T-helper 2 cell treated with Interferon-gamma antibody and Interleukin-4, amounts not matched to agents 100 ng/mL and 5 ng/mL, for 36 hours (primary cell): ENCODE results near the gene CALML4. TPM values are rescaled to one million over a fixed set of nuclear protein-coding genes. Genes with fewer than 3 reads are reported as not detected.

Experiments used
- intact Hi-C: fragments of 100-400 bp; cut with micrococcal nuclease; formaldehyde crosslinking; loops from one replicate; pipeline ENCODE4 v1.15.1; 2023
- total RNA-seq: library from RNA; stranded (reverse); gene quantifications from 2 replicates; pipeline ENCODE4 v1.2.3, GENCODE V29; 2022

Gene CALML4
- total RNA-seq, 1 donor from 2014 or later: 15.4 TPM

- intact Hi-C loops: no loop called here
These were observed 56.1 kb downstream of the CALML4 start for GRCh38 chr15:68149059-68149458.

GRCh38 chr15:68148039-68148438 lies 57.1 kb downstream of the CALML4 start:
- intact Hi-C loops: no loop called here

- intact Hi-C loops: no loop called here
These were observed 59.4 kb downstream of the CALML4 start for GRCh38 chr15:68145706-68146105.

- intact Hi-C loops: no loop called here
These were observed 61.3 kb downstream of the CALML4 start for GRCh38 chr15:68143785-68144184.

- intact Hi-C loops: no loop called here
These were observed 62.0 kb downstream of the CALML4 start for GRCh38 chr15:68143129-68143528.

Other genes starting within 250 kb of the CALML4 start
- gene PIAS1, start 151.0 kb downstream of the CALML4 start, total RNA-seq: 40.1 and 42.9 TPM in 2 replicates
- gene CLN6, start 24.4 kb upstream of the CALML4 start, total RNA-seq: 80.1 and 80.4 TPM in 2 replicates
- gene FEM1B, start 72.4 kb upstream of the CALML4 start, total RNA-seq: 38.3 and 50.0 TPM in 2 replicates
- 0.64 and 1.0 TPM in 2 replicates for gene ITGA11, start 226.8 kb upstream of the CALML4 start, total RNA-seq